Adrenal gland (tissue), 12 donors: ENCODE data around the gene GPC6. TPM values are rescaled to one million over a fixed set of nuclear protein-coding genes. Genes with fewer than 3 reads are reported as not detected.

ENCODE experiments used
- DNase-seq, 7 donors: peaks; one replicate each; pipeline ENCODE4 v3.0.0-alpha.2; 2019 to 2020
- H3K27ac ChIP-seq, 5 donors: fragments of 200-600 bp; sonication (generic) in 4 of 5; 1 replicate in 3 of 5; 2 replicates in 2 of 5; pipeline versions ENCODE4 v1.5.1 to v1.8.0; 2016 to 2020; ENCODE audit warnings: mild to moderate bottlenecking in 1 of 5
- H3K27me3 ChIP-seq: fragments of 200-600 bp; 2 replicates; pipeline ENCODE4 v1.8.0; 2021
- H3K36me3 ChIP-seq, 2 donors: fragments of 200-600 bp; replicated peaks in 1 of 2; 1 replicate in 1 of 2; 2 replicates in 1 of 2; pipeline versions ENCODE4 v1.5.1 to v1.8.0; 2018 to 2022
- H3K4me1 ChIP-seq, 2 donors: fragments of 200-600 bp; replicated peaks in 1 of 2; 1 replicate in 1 of 2; 2 replicates in 1 of 2; pipeline versions ENCODE4 v1.5.1 to v1.8.0; 2018 to 2021
- H3K4me3 ChIP-seq, 4 donors: fragments of 200-600 bp; sonication (generic) in 3 of 4; one replicate each; pipeline ENCODE4 v1.5.1; 2016 to 2018
- H3K9me3 ChIP-seq, 3 donors: fragments of 200-600 bp; sonication (generic) in 1 of 3; replicated peaks in 1 of 3; 1 replicate in 2 of 3; 2 replicates in 1 of 3; pipeline versions ENCODE4 v1.5.1 to v1.8.0; 2016 to 2021
- POLR2A ChIP-seq, 2 donors: fragments of 450-650 bp; IDR thresholded peaks; one replicate each; pipeline ENCODE4 v1.6.1; 2017; ENCODE audit warnings: antibody characterized with exemption in 2 of 2, mild to moderate bottlenecking in 2 of 2, moderate library complexity in 1 of 2
- WGBS, 4 donors: extraction: QIAGEN DNeasy Blood & Tissue Kit in 2 of 4; methylation state at CpG; one replicate each; pipeline versions ENCODE4 v1.1.5 to v1.1.7; 2013 to 2017; 5-methylcytosine and 5-hydroxymethylcytosine counted together
- intact Hi-C, 2 donors: fragments of 100-400 bp; cut with DNase I; formaldehyde crosslinking; loops; one replicate each; pipeline versions ENCODE4 v1.14.1 to v1.15.0; 2022 to 2023
- polyA plus RNA-seq, 3 donors: library from polyadenylated mRNA; stranded (reverse); fragments of 200-250 nt in 2 of 3; fragments of 350-450 nt in 1 of 3; fragmentation: Illumina TruSeq in 1 of 3; extraction: RNeasy Lipid Tissue Mini Kit (QIAGEN cat#74804) in 1 of 3; gene quantifications; one replicate each; pipeline ENCODE4 v1.2.3, GENCODE V29; 2013 to 2014
- total RNA-seq, 9 donors: library from RNA; depleted of rRNA in 4 of 9; stranded (reverse); fragments of >200 nt in 4 of 9; fragments of 120-200 nt in 1 of 9; fragmentation: NEBNext Ultra II Directional in 1 of 9; extraction: Animal tissue kit (Norgen Biotek cat#: 25700) in 1 of 9; gene quantifications; one replicate each; pipeline versions ENCODE4 v1.1.0 to v1.2.4, GENCODE V29; 2013 to 2023
- TF ChIP-seq, protein P1 (sequence below), 6 experiments: fragments of 450-650 bp in 4 of 6; fragments of 200-600 bp in 2 of 6; sonication (generic) in 1 of 6; IDR thresholded peaks; 1 replicate in 5 of 6; 2 replicates in 1 of 6; pipeline versions ENCODE4 v1.5.1 to v1.8.0; 2016 to 2021; ENCODE audit warnings: antibody characterized with exemption in 6 of 6, mild to moderate bottlenecking in 2 of 6, moderate library complexity in 1 of 6
- donor health status: healthy with polysubstance abuse.
- donor health status: Bipolar disorder and iron deficiency.
- donor health status: DM: yes; HTN: yes; CAD: no.
- donor health status: DM: no; HTN: no; CAD: no.
- donor health status: DM: no; HTN: no; CAD: no.
- donor health status: DM: yes; HTN: yes; CAD: no.

Gene GPC6
- total and polyA plus RNA-seq, 12 donors, result 0.37 to 62.3 (median 2.5) TPM

DNA sequence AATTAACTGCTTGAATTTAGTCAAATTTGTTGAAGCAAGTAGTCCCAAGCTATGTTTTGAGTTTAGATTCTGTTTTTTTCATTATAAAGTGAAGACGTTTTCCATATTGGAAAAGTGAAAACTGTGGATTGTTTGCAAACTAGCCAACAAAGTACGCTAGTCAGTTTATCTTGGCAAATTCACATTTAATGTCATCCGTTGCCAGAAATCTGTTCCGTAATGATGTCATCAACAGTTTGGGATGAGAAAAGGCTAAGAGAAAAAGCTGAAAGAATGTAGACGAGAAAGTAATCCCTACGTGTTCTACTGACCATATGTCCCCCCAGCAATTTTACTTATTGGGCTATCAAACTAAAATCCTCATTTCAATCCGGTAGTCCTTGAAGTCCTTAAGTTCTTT lies 419.6 kb downstream of the GPC6 start:
- no peaks in the 10 kb centered on the region for H3K9me3 ChIP-seq
- no peaks in the 10 kb centered on the region for H3K36me3 ChIP-seq
- H3K4me1 ChIP-seq, result no peaks in the 10 kb centered on the region
- H3K4me3 ChIP-seq, result no peak overlapping the region
- DNase-seq, result no peak
- intact Hi-C loops, result no loop called here
- no peak overlapping the region for H3K27ac ChIP-seq
- WGBS, 4 donors, result 60 to 74% (median 64%) methylated on average over 7 of the region's 7 CpGs
- no peak for TF ChIP-seq POLR2A (IDR thresholded peaks at IDR 0.05)
- TF ChIP-seq, protein P1, sequence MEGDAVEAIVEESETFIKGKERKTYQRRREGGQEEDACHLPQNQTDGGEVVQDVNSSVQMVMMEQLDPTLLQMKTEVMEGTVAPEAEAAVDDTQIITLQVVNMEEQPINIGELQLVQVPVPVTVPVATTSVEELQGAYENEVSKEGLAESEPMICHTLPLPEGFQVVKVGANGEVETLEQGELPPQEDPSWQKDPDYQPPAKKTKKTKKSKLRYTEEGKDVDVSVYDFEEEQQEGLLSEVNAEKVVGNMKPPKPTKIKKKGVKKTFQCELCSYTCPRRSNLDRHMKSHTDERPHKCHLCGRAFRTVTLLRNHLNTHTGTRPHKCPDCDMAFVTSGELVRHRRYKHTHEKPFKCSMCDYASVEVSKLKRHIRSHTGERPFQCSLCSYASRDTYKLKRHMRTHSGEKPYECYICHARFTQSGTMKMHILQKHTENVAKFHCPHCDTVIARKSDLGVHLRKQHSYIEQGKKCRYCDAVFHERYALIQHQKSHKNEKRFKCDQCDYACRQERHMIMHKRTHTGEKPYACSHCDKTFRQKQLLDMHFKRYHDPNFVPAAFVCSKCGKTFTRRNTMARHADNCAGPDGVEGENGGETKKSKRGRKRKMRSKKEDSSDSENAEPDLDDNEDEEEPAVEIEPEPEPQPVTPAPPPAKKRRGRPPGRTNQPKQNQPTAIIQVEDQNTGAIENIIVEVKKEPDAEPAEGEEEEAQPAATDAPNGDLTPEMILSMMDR (IDR thresholded peaks at IDR 0.05), result no peak
- H3K27me3 ChIP-seq, result no peaks in the 10 kb centered on the region

DNA sequence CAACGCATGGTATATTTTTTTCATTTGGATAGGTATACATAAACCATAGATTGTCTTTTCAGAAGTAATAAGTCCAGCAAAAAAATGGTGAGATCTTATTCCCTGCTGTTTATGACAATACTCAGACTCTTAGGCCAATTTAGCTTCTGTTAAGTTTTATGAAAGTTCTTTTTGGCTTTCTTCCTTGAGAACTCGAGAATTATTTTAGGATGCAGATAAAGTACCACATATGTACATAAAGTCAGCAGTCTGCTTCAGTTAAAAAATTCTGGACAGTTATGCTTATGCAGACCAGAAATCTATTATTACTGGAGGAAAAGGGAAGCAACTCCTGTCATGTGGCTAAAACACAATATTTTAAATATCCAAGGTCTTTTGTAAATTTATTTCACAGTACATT lies 422.9 kb downstream of the GPC6 start:
- no peak overlapping the region for H3K4me3 ChIP-seq
- H3K9me3 ChIP-seq, result no peaks in the 10 kb centered on the region
- WGBS, 4 donors, result 75 to 84% (median 78%) methylated on average over 2 of the region's 2 CpGs
- TF ChIP-seq, protein P1 (IDR thresholded peaks at IDR 0.05), result no peak
- no peak for TF ChIP-seq POLR2A (IDR thresholded peaks at IDR 0.05)
- H3K4me1 ChIP-seq, result no peaks in the 10 kb centered on the region
- no peak overlapping the region for H3K27ac ChIP-seq
- H3K27me3 ChIP-seq, result no peaks in the 10 kb centered on the region
- intact Hi-C loops, result no loop called here
- DNase-seq, result no peak
- H3K36me3 ChIP-seq, result no peaks in the 10 kb centered on the region

DNA sequence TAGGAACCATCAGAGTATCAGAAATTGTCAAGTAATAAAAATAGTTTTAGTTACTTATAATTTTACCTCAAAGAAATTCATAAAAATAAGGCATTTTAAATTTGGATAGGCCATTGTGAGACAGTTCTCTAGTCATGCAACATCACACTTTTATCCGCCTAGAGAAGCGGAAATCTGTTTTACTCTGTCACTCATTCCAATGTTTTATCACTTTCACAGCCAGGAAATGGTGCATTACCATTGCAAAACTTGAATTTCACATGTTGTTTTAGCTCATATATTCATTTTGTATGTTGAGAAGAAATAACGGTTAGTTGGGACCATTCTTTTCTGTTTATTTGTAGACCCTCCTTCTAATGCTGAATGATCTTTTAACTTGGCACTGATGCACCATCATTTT lies 427.2 kb downstream of the GPC6 start:
- H3K4me3 ChIP-seq, result no peak overlapping the region
- WGBS, 4 donors, result 88 to 95% (median 93%) methylated on average over 3 of the region's 3 CpGs

DNA sequence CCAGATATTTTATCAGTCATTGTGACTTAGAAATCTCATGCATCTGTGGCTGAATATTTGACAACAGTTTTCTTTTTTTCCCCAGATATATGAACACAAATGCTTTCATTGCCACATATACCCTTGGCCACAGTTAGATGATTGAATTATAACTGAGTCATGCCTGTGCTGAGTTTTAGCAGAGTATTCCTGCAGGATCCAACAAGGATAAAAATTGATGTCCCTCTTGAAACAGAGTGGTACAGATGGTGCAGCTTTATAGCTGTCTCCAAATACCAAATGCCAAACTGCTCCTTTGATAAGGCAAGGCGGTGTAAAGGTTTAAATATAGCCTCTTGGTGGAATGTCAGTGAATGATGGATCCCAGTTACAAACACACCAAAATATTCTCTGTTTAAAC lies 428.5 kb downstream of the GPC6 start:
- Histone ChIP-seq H3K9me3 (peaks cover 0 to 9% (median 0%) of the 10 kb centered on the region in 3 donors), H3K36me3 (no peaks in the 10 kb centered on the region), H3K27me3 (no peaks in the 10 kb centered on the region), H3K27ac (no peak overlapping the region), H3K4me1 (no peaks in the 10 kb centered on the region), H3K4me3 (no peak overlapping the region)
- DNase-seq, result no peak
- WGBS, 4 donors, result 84 to 94% (median 87%) methylated on average over 1 of the region's 1 CpG
- intact Hi-C loops, result no loop called here
- TF ChIP-seq POLR2A (IDR thresholded peaks at IDR 0.05), result no peak
- TF ChIP-seq, protein P1 (IDR thresholded peaks at IDR 0.05), result no peak

More for the DNA sequence above, 427.2 kb downstream of the GPC6 start:
- Histone ChIP-seq H3K27ac (no peak overlapping the region), H3K36me3 (no peaks in the 10 kb centered on the region), H3K27me3 (no peaks in the 10 kb centered on the region), H3K9me3 (peaks cover 0 to 1% (median 0%) of the 10 kb centered on the region in 3 donors), H3K4me1 (no peaks in the 10 kb centered on the region)
- no peak for DNase-seq
- TF ChIP-seq POLR2A (IDR thresholded peaks at IDR 0.05), result no peak
- TF ChIP-seq, protein P1 (IDR thresholded peaks at IDR 0.05), result no peak
- intact Hi-C loops, result no loop called here
